ENCODE measurements around the gene SNX3. TPM values are rescaled to one million over a fixed set of nuclear protein-coding genes. Genes with fewer than 3 reads are reported as not detected.

SNX3 gene
- total RNA-seq, 1 experiment from 2014 or later: 158 TPM

- intact Hi-C loops (cut with micrococcal nuclease; ENCODE audit: unreplicated experiment): loop anchor here (5.0 kb wide), 1 partner anchor 45 kb away; no protein-coding TSS in a partner anchor
- Mint-ChIP-seq H3K4me3 (ENCODE audit: low read depth, unreplicated experiment) (no peak overlapping the region), H3K9me3 (ENCODE audit: low read depth, unreplicated experiment) (no peaks in the 10 kb centered on the region), H3K4me1 (ENCODE audit: low read depth, unreplicated experiment) (peaks cover 5% of the 10 kb centered on the region), H3K27ac (ENCODE audit: unreplicated experiment) (no peak overlapping the region), H3K27me3 (ENCODE audit: unreplicated experiment) (peaks cover 100% of the 10 kb centered on the region), H3K36me3 (ENCODE audit: insufficient read depth, unreplicated experiment) (peaks cover 5% of the 10 kb centered on the region)
- CTCF ChIA-PET: no interaction called here
- DNase-seq: no peak
- TF ChIP-seq, protein P1, sequence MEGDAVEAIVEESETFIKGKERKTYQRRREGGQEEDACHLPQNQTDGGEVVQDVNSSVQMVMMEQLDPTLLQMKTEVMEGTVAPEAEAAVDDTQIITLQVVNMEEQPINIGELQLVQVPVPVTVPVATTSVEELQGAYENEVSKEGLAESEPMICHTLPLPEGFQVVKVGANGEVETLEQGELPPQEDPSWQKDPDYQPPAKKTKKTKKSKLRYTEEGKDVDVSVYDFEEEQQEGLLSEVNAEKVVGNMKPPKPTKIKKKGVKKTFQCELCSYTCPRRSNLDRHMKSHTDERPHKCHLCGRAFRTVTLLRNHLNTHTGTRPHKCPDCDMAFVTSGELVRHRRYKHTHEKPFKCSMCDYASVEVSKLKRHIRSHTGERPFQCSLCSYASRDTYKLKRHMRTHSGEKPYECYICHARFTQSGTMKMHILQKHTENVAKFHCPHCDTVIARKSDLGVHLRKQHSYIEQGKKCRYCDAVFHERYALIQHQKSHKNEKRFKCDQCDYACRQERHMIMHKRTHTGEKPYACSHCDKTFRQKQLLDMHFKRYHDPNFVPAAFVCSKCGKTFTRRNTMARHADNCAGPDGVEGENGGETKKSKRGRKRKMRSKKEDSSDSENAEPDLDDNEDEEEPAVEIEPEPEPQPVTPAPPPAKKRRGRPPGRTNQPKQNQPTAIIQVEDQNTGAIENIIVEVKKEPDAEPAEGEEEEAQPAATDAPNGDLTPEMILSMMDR (IDR thresholded peaks at IDR 0.05; ENCODE audit: unreplicated experiment): no peak
- BruUV-seq (replicated peaks): no TSS peak
Measured at GRCh38 chr6:108161724-108162282, 99.0 kb downstream of the SNX3 start.

Other genes with a start within 250 kb of the SNX3 start
- 19.4 and 30.5 TPM in 2 replicates for gene OSTM1, start 186.3 kb downstream of the SNX3 start, total RNA-seq (2022)
- not detected in 2 replicates for gene NR2E1, start 95.0 kb downstream of the SNX3 start, total RNA-seq (2022)
- 7.1 and 7.7 TPM in 2 replicates for gene AFG1L, start 34.0 kb upstream of the SNX3 start, total RNA-seq (2022)

Data from Calu3 (cell line).